Activated T-helper 9 cell treated with anti-CD3 and anti-CD28 coated beads, Interleukin-2, amount 50 U/mL, for 16 hours (primary cell): ENCODE data around the gene TBC1D21.

Experiments
- DNase-seq: peaks from one replicate; pipeline ENCODE4 v3.0.0-alpha.2; 2020; ENCODE audit warnings: low read depth

Gene TBC1D21

GRCh38 chr15:73873456-73873855 lies at the start of gene TBC1D21:
Gene TBC1D21 (plus strand): TSS chr15:73873564. CDS start chr15:73873710, 146 bp downstream.
- no peak for DNase-seq

- no peak for DNase-seq
Observed at GRCh38 chr15:73826711-73827251, 46.6 kb upstream of the TBC1D21 start.

- DNase-seq: no peak
Observed at GRCh38 chr15:73829523-73829922, 43.8 kb upstream of the TBC1D21 start.

- DNase-seq: no peak
Observed at GRCh38 chr15:73832657-73833056, 40.7 kb upstream of the TBC1D21 start.

GRCh38 chr15:73836845-73837244 lies 36.5 kb upstream of the TBC1D21 start:
- DNase-seq: no peak

GRCh38 chr15:73838831-73839426 lies 34.4 kb upstream of the TBC1D21 start:
- no peak for DNase-seq

- DNase-seq: no peak
Observed at GRCh38 chr15:73839699-73840377, 33.5 kb upstream of the TBC1D21 start.

GRCh38 chr15:73840771-73841170 lies 32.6 kb upstream of the TBC1D21 start:
- no peak for DNase-seq

GRCh38 chr15:73841756-73842725 lies 31.3 kb upstream of the TBC1D21 start:
- no peak for DNase-seq

GRCh38 chr15:73843787-73844186 lies 29.6 kb upstream of the TBC1D21 start:
- DNase-seq: no peak

- DNase-seq: no peak
Observed at GRCh38 chr15:73844356-73844755, 29.0 kb upstream of the TBC1D21 start.

GRCh38 chr15:73845507-73845906 lies 27.9 kb upstream of the TBC1D21 start:
- no peak for DNase-seq

GRCh38 chr15:73845907-73846306 lies 27.5 kb upstream of the TBC1D21 start:
- DNase-seq: no peak

GRCh38 chr15:73849641-73850040 lies 23.7 kb upstream of the TBC1D21 start:
- no peak for DNase-seq

- no peak for DNase-seq
Observed at GRCh38 chr15:73850228-73850627, 23.1 kb upstream of the TBC1D21 start.

- DNase-seq: peak; percentile 6
Observed at GRCh38 chr15:73851689-73852088, 21.7 kb upstream of the TBC1D21 start.

- no peak for DNase-seq
Observed at GRCh38 chr15:73852507-73852906, 20.9 kb upstream of the TBC1D21 start.

GRCh38 chr15:73854265-73854664 lies 19.1 kb upstream of the TBC1D21 start:
- no peak for DNase-seq

- DNase-seq: no peak
Observed at GRCh38 chr15:73856458-73857192, 16.7 kb upstream of the TBC1D21 start.

- DNase-seq: no peak
Observed at GRCh38 chr15:73857193-73857920, 16.0 kb upstream of the TBC1D21 start.

GRCh38 chr15:73858062-73858461 lies 15.3 kb upstream of the TBC1D21 start:
- DNase-seq: no peak
